ENCODE results near the gene TBXAS1.

TBXAS1 gene

DNA sequence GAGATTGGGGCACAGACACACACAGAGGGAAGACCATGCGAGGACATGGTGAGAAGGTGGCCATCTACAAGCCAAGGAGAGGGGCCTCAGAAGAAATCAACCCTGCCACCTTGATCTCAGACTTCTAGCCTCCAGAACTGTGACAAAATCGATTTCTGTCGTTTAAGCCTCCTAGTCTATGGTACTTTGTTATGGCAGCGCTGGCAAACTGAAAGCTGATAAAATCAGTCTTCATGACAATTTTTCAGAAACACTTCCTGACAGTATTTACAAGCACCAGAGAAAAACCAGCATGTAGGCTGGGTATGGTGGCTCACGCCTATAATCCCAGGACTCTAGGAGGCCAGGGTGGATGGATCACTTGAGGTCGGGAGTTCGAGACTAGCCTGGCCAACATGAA is 229.5 kb downstream of the TBXAS1 start:
- in situ Hi-C loops (cut with HindIII; ENCODE audit: low sequenced_read_pairs), result no loop called here

DNA sequence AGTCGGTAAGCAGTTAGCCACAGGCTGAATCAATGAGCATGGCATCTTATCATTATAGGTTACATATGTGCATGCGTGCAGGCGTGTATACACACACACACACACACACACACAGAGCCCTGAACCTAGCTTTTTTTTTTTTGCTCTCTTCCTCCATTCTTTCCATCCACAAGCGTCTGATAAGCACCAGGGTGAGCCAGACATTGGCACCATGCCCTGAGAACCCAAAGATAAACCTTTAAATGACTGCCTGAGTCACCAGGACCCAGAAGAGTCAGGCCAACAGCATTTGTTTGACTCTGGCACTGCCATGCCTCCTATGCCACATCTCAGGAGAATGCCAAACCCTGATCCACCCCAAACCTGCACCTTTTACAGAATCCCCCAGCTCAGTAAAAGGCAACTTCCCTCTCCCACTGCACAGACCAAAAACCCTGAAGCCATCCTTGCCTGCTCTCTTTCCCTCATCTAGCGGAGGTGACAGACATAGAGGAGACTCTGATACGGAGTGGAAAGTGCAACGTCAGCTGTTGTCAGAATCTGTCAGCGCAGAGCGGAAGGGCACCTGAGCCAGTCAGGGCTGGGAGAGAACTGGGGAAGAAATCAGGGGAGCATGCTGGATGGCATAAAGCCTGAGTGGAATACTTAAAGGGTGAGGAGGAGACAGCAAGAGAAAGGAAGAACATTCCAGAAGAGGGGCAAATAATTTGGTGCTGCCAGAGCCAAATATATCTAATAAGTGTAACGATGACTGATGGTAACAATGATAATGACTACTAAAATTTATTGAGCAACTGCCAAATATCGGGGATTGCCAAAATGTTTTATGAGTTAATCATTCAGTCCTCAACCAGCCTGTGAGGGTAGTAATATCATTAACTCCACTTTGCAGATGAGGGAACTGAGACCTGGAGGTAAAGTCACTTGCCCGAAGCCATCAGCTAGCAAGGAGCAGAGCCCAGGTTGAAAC is 230.5 kb downstream of the TBXAS1 start:
- in situ Hi-C loops (cut with HindIII; ENCODE audit: low sequenced_read_pairs), result no loop called here

DNA sequence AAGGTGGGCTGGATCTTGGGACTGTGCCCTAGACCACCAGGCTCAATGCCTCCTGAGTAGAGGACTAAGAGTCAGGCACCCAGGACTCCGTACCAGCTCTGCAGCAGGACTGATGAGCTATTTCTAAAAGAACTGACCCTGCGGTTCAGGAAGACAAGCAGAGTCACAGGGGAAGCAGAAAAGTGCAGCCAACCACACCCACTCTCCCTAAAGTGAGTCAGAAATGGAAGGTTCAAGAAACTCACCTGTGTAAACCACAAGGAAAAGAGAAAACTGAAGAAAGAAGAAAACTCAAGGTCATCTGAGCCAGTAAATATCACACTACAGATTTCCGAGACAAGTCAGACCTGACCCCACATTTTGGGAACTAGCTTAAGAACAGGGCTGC is 231.2 kb downstream of the TBXAS1 start:
- in situ Hi-C loops (cut with HindIII; ENCODE audit: low sequenced_read_pairs), result no loop called here

DNA sequence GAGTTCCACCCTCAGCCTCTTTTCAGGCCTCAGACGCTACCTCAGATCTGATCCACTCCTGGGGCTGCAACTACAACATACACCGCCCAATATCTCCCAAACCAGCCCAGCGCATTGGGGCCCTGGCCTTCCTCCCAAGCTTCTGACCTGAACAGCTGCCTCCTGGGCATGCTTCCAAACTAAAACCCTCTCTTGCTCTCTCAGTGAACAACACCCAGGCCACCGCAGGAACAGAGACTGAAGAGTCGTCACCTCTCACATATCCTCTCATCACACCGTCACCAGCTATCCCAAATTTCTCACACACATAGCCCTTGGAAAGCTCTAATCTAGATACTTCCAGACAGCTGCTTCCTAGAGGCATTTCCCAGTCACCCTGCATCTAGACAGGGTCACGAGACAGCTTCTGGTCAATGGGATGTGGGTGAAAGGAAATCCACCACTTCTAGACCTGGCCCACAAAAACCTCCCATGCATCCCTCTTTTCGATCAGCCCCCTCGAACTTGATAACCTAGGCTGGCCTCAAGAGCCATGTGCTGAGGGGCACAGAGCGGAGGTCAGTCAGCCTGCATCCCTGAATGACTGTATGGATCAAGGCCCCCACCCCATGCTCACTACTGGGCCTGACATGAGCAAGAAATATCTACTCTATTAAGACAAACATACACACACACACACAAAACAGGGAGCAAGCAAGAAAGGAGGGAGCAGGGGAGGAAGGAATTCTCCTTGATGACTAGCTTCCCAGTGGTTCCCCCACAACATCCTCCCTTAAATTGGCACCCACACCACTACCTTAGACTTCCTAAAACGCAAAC is 231.9 kb downstream of the TBXAS1 start:
- in situ Hi-C loops (cut with HindIII; ENCODE audit: low sequenced_read_pairs), result no loop called here

DNA sequence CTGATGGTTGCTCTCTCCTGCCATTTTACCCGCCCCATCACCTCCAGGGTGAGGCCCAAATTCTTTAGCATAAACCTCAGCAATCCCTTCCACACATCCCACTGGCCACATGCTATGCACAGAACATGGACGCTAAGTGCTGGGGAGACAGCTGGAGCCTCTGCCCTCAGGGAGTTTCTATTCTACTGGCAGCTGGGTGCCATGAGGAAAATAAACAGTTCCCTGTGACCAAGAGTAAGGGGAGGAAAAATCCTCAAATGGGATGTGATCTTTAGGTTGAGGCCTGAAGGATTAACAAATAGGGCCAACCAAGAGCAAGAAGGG is 232.5 kb downstream of the TBXAS1 start:
- in situ Hi-C loops (cut with HindIII; ENCODE audit: low sequenced_read_pairs), result no loop called here

DNA sequence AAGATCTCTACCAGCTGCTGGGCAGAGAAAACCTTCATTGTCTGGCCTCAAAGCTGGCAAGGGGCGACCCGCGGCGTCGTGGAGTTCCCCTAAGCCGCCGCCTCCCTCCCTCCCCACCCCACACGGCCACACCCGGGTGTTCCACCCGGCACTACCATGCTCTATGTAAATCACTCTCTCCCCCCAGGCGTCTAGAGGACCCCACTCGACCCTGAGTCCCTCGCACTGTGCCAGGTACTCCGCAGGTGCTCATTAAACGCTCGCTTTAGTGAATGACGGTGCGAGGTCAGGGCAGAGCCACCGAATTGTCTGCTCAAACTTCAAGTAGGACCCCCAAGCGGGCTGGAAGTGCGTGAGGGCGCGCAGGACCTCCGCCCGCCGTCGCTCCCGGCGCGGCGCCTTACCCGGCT is 233.1 kb downstream of the TBXAS1 start:
- in situ Hi-C loops (cut with HindIII; ENCODE audit: low sequenced_read_pairs), result no loop called here

DNA sequence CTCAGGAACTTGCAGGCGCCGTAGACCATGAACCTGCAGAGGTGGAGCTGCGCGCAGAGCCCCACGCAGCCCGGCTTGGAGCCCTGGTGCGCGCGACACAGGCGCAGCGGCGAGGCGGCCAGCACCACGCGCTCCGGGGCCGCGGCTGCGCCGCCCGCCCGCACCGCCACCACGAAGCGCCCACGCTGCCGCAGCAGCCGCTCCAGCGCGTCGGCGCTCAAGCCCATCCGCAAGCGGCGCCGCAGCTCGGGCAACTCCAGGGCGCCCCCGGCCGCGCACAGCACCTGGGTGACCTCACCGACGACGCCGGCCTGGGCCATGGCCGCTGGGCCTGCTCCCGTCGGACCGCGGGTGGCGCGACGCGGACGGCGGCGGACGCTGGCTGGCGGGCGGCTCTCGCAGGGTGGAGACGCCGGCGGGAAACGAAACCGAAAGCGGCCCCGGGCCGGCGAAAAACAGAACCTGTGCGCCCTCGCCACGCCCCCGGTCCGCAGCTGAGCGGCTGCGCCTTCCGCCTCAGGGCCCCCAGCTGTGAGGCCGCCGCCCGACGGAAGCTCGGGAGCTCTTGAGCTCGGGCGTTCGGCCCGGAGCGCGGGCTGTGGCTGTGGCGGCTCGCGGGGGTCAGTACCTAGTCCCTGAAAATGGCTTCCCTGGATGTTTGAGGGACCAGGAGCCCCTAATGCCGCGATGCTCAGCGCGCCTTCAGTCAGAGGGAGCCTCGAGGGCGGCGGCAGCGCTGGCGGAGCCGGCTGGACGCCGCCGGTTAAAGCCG is 233.7 kb downstream of the TBXAS1 start, which contains the start of gene PARP12:
PARP12 (minus strand) TSS at position 424 of the 772 bp plus-strand sequence; CDS start at position 320, 104 bp downstream.
- in situ Hi-C loops (cut with HindIII; ENCODE audit: low sequenced_read_pairs), result no loop called here

DNA sequence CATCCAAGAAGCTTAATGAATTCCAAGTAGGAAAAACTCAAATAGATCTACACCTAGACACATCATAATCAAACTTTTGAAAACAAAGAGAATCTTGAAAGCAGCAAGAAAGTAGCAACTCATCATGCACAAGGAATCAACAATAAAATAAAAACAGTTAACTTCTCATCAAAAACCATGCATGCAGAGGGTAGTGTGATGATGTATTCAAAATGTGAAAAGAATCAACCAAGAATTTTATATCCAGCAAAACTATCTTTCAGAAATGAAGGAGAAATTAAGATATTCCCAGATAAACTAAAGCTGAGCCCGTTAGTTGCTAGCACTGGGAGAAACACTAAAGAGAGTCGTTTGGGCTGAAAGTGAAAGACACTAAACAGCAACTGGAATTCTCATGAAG is 238.0 kb downstream of the TBXAS1 start:
- in situ Hi-C loops (cut with HindIII; ENCODE audit: low sequenced_read_pairs), result no loop called here

DNA sequence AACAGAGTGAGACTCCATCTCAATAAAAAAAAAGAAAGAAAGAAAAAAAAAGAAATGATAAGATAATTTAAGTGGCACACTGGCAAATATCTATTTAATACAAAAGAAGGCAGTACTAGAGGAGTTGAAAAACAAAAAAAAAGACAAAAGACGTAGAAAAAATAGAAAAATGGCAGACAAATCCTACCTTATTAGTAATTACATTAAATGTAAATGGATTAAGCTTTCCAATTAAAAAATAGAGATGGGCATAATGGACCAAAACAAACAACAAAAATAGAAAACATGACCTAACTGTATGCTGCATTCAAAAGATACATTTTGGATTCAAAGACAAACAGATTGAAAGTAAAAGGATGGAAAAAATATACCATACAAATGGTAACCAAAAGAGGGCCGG is 239.0 kb downstream of the TBXAS1 start:
- in situ Hi-C loops (cut with HindIII; ENCODE audit: low sequenced_read_pairs), result no loop called here

DNA sequence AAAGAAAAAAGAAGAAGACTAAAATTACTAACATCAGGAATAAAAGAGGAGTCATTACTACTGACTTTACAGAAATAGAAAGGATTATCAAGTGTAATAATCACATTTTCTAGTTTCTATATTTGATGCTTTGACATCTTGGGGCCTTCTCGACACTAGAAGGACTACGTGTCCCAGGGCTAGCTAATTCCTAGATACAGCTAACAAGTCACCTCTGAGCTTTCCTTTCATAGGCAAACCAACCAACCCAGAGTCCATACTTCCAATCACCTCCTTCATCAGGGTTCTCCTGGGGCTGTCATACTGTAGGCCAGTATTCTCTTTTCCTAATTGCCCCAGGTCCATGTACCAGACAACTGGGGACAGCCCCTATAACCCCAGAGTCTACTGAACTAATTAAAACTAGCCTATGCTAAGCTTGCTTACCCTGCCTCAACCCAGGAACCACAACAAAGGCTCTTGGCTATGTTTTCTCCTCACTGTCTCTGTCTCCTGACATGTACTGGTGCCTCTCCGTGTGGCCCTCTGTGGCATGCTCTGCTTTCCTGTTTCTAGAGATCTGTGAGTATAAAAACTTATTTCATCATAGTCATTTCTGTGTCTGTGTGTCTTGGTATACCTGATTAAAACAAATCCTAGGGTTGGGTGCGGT is 240.4 kb downstream of the TBXAS1 start:
- in situ Hi-C loops (cut with HindIII; ENCODE audit: low sequenced_read_pairs), result no loop called here

Measured in DLD1 (cell line).